ENCODE data around the gene CARTPT.

- no peak for TF ChIP-seq CTCF (IDR thresholded peaks at IDR 0.05; ENCODE audit: insufficient read depth, low read length)
- TF ChIP-seq POLR2AphosphoS5 (IDR thresholded peaks at IDR 0.05; ENCODE audit: low read depth), result no peak
- TF ChIP-seq, protein P1, sequence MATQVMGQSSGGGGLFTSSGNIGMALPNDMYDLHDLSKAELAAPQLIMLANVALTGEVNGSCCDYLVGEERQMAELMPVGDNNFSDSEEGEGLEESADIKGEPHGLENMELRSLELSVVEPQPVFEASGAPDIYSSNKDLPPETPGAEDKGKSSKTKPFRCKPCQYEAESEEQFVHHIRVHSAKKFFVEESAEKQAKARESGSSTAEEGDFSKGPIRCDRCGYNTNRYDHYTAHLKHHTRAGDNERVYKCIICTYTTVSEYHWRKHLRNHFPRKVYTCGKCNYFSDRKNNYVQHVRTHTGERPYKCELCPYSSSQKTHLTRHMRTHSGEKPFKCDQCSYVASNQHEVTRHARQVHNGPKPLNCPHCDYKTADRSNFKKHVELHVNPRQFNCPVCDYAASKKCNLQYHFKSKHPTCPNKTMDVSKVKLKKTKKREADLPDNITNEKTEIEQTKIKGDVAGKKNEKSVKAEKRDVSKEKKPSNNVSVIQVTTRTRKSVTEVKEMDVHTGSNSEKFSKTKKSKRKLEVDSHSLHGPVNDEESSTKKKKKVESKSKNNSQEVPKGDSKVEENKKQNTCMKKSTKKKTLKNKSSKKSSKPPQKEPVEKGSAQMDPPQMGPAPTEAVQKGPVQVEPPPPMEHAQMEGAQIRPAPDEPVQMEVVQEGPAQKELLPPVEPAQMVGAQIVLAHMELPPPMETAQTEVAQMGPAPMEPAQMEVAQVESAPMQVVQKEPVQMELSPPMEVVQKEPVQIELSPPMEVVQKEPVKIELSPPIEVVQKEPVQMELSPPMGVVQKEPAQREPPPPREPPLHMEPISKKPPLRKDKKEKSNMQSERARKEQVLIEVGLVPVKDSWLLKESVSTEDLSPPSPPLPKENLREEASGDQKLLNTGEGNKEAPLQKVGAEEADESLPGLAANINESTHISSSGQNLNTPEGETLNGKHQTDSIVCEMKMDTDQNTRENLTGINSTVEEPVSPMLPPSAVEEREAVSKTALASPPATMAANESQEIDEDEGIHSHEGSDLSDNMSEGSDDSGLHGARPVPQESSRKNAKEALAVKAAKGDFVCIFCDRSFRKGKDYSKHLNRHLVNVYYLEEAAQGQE (IDR thresholded peaks at IDR 0.05; ENCODE audit: insufficient replicate concordance, low read depth), result no peak
- no peak for TF ChIP-seq SPI1 (IDR thresholded peaks at IDR 0.05; ENCODE audit: borderline replicate concordance, low read depth)
- TF ChIP-seq GABPA (IDR thresholded peaks at IDR 0.05; ENCODE audit: low read depth), result no peak
Measured at GRCh38 chr5:71752441-71753190, 33.5 kb downstream of the CARTPT start.

Measured in HL-60 (cell line).